DLD1 (cell line): ENCODE results near the gene TSPAN13.

Source experiments
- in situ Hi-C: cut with HindIII; loops from 2 replicates; pipeline ENCODE4 v1.10.0; 2017; ENCODE audit warnings: low sequenced_read_pairs

Gene TSPAN13

DNA sequence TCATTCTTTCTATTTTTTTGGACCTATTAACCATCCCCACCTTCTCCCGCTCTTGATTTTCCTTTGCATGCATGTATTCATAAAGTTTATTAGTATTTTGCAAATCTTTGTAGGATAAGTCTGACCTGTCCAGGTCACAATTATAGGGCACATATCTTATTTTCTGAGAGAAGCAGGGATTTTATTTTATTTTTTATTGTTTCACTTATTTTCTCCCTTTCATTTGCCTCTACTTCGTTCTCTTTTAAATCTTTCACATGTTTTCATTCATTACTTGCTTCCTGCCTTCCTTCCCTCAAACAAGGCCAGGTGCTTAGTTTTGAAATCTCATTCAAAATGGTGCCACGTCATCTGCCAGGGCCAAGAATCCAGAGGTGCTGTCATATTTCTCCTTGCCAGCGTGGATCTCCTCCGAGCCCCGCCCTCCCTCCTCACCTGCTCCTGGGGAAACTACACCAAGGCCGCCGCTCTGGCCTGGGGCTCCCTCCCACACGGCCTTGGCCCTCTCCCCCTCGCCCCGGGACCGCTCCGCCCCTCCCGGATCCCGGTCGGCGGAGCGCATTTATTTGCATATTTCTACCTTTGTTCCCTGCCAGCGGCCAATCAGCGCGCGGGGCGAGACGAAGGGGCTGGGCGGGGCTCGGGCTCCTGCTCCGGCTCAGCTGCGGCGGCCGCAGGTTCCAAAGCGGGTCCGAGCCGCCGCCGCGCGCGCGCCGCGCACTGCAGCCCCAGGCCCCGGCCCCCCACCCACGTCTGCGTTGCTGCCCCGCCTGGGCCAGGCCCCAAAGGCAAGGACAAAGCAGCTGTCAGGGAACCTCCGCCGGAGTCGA is at the start of gene TSPAN13:
TSS of gene TSPAN13 (plus strand) at position 654 of the 830 bp plus-strand sequence. CDS start 213 bp downstream, outside the sequence.
- in situ Hi-C loops = no loop called here

DNA sequence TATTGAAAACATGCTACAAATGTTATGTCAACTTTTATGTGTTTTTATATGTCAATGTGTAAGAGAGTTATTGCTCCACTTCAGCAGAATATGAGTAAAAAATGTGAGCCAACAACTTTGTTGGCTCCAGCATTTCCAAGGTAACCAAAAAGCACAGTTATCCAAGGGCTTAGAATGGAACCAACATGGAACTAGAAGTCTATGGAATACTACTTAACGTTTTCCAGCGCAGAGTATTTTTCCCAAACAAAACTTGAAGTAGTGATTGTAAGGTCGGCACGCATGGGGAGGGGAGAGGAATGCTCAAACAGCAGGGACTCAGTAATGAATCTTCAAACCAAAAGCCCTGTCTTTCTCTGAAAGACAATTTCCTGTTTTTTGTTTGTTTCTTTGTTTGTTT is 45.0 kb upstream of the TSPAN13 start:
- in situ Hi-C loops = no loop called here

DNA sequence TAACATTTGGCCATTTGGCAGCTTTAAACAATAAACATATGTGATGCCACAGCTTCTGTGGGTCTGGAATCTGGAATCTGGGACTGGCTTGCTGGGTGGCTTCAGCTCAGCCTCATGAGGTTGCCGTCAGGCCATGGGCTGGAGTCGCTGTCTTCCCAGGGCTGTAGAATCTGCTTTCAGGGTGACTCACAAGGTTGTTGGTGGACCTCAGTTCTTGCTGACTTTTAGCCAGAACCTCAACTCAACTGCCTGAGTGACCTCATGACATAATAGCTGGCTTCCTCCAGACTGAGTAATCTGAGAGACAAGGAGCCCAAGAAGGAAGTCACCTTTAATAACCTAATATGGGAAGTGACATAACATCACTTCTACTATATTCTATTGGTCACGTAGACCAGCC is 44.6 kb upstream of the TSPAN13 start:
- in situ Hi-C loops = no loop called here

DNA sequence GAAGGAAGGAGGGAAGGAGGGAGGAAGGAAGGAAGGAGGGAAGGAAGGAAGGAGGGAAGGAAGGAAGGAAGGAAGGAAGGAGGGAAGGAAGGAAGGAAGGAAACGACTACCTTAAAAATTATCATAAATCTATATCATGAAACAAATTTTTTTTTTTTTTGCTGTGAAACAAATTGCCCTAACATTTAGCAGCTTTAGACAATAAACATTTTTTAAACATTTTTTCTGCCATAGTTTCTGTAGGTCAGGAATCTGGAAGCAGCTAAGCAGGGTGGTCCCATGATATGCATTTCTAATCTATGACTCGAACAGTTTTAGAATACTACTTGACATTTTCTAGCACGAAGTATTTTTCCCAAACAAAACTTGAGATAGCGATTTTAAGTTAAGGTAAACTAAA is 42.9 kb upstream of the TSPAN13 start:
- in situ Hi-C loops = no loop called here

DNA sequence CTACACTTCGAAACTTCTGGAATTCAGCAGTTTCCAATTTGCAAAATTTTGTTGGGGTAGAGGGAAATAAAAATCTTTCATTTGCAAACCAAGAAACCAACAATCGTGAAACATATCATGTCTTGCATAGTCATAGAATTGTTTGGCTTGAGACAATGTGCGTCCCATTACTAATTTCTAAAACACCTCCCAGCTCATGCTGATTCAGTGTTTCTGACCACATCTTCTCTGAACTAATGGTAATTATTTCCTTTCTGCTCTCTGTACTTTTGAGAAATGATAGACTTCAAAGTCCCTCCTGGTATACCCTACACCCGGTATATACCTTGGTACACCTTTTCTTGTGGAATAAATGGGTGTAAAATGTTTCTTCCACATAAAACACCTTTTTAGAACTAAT is 41.8 kb upstream of the TSPAN13 start:
- in situ Hi-C loops = no loop called here

DNA sequence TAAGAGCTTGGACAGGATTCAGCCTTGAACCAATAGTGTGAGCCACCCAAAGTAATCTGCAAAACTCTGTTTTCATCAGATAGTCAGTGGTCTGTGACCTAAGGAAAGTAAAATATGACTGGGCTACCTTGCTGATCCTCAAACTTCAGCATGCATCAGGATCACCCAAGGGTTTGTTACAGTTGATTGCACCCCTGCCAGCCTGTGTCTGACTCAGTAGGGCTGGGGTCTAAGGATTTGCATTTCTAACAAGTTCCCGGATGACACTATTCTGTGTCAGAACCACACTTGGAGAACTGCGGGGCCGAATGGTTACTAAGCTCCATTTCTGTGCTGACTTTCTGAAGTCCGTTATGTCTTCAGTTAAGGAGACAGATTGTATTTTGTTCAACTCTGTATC is 40.6 kb upstream of the TSPAN13 start:
- in situ Hi-C loops = no loop called here

DNA sequence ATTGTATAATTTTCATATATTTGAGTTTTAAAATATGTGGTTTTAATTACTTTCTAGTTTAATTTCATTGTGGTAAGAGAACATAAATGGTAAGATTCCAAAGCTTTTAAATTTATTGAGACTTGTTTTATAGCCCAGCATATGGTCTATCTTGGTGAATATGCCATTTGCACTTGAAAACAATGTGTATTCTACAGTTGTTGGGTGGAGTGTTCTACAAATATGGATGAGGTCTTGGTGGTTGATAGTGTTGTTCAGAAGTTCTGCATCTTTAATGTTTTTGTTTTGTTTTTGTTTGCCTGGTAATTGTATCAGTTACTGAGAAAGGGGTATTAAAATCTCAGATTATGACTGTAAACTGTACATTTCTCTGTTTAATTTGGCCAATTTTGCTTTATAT is 37.6 kb upstream of the TSPAN13 start:
- in situ Hi-C loops = no loop called here

DNA sequence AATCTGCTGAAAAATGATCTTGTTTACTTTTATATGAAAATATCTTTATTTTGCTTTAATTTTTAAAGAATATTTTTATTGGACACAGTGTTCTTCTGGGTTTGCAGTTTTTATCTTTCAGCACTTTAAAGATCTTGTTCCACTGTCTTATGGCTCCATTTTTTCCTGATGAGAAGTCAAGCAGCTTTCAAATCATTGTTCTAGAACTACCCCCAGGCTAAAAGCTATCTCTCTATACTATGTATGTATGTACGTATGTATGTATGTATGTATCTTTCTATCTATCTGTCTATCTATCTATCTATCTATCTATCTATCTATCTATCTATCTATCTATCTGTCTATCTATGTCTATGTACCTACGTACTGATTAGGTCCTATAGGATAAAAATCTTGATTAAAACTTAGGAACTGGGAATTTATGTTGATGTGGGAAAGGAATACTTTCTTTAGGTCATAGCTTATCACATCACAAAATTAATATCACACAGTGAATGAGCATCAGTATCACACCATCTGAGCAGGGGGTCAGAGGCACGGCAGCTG is 35.4 kb upstream of the TSPAN13 start:
- in situ Hi-C loops = no loop called here

DNA sequence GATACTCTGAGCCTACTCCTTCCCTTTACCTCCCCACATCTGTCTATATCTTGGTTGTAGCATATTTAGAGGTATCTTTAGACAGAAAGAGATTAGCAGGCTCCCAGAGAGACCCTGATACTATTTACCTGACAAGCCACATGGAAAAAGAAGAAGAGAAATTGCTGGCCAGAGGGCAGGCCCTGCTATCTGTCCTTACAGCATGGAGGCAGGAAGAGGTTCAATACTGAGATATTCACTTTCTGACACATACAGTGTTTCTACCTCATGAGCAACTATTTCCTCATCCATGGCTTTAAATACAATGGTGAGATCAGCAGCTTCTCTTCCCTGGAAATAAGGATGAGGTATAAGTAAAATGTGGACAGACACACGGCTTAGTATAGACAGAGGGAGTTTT is 33.9 kb upstream of the TSPAN13 start:
- in situ Hi-C loops = no loop called here

DNA sequence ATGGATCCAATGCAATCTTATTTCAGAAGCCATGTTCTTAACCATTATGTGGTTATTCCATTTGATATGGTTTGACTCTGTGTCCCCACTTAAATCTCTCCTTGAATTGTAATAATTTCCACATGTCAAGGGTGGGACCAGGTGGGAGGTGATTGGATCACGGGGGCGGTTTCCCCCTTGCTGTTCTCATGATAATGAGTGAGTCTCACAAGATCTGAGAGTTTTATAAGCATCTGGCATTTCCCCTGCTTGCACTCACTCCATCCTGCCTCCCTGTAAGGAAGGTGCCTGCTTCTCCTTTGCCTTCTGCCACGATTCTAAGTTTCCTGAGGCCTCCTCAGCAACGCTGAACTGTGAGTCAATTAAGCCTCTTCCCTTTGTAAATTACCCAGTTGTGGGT is 32.0 kb upstream of the TSPAN13 start:
- in situ Hi-C loops = no loop called here

DNA sequence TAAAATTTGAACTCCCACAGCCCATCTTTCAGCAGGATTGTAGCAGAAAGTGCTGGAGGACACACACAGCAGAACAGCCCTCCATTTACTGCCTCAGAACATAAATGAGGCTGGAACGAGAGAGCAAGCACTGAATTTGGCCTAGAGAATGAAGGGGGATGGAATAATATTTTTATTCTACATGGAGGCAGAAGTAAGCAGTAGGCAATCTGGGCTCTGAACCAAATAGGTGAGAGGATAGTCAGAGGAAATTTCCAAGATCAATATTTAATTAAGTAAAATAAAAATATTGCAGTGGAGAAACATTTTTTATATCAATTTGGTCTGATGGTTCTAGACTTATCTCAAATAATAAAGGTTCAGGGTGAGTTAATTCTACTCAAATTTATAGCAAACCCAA is 29.2 kb upstream of the TSPAN13 start:
- in situ Hi-C loops = no loop called here

DNA sequence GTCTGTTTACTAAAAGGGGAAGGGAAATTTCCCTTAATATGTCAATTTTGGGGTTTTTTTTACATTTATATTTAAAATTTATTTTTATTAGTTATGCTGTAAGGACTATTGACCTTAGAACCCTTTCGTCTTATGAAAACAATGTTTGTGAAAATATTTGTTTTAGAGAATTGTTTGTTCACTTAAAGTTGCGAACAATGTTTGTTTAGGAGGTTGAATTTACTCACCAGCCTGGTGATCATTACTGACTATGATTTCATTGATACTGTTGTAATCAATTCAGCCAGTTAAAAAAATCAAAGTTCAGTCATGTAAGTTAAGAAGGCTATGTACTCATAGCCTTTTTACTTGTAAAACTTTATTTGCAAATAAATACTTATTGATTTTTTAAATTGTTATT is 27.4 kb upstream of the TSPAN13 start:
- in situ Hi-C loops = no loop called here

DNA sequence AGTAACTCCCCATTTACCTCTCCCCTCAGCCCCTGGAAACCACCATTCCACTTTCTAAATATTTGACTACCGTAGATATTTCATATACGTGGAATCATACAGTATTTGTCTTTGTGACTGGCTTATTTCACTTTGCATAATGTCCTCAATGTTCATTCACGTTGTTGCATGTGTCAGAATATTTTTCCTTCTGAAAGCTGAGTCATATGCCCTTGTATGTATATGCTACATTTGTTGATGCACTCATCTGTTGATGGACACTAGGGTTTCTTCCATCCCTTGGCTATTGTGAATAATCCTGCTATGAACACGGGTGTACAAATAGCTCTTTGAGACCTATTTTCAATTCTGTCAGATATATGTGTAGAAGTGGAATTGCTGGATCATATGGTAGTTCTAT is 25.8 kb upstream of the TSPAN13 start:
- in situ Hi-C loops = no loop called here

DNA sequence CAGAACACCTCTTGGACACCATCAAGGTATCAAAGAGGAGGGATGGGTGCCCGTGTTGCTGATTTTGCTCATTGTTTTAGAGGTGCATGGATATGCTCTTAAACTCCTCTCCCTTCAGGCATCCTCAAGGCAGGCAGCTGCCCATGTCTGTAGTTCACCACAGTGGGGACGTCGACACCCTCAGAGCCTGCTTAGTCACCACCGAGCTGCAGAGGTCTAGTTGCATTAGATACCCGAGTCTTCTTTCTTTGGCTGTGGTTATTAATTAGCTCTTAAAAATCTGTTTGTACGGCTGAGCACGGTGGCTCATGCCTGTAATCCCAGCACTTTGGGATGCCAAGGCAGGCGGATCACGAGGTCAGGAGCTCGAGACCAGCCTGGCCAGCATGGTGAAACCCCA is 24.7 kb upstream of the TSPAN13 start:
- in situ Hi-C loops = no loop called here

DNA sequence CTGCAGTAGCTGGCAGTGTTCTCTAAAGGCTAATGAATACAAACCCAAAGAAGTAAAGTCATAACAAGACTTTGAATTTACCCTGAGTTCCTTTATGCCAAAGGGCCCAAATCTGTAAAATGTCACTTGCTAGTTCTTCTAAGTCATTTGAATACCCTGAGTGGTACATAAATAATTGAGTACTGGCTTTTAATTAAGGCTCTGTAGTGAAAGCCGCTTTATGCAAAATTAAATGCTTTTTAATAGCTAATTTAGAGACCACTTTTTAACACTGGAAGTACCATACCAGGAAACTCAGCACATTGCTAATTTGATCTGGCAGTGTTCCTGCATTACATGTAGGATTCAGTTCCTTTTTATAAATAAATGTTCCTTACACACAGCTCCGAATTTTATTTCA is 24.0 kb upstream of the TSPAN13 start:
- in situ Hi-C loops = no loop called here

DNA sequence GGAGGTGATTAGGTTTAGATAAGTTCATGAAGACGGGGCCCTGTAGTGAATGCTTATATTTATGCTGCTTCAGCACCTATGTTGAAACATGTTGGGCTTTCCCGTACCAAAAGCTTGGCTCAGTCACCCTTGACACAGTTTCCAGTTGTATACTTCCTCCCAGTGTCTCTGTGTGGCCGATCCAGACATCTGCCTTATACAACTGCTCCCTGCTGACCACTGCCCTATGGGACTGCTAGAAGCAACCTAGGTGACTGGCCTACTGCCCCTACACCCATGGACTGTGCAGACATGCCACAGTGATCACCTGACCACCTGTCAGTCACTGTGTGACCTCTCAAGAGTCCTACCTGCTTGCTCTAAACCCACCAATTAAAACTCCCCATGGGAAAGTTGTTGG is 22.6 kb upstream of the TSPAN13 start:
- in situ Hi-C loops = no loop called here

DNA sequence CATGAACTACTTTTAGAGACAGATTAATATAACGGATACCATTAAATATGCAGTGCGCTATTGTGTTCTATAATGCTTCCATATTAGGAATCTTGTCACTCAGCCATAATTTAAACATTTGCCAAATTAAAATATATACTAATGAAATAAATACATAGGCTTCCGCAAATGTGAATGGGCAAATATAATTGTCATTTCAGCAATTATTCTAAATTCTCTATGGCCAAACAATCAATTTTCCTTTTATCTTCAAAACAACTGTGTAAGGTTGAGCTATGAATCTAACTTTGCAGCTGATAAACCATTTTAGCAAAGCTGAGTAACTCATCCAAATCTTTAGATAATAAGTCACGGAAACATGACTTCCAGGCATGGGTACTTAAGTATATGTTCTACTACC is 20.7 kb upstream of the TSPAN13 start:
- in situ Hi-C loops = no loop called here

DNA sequence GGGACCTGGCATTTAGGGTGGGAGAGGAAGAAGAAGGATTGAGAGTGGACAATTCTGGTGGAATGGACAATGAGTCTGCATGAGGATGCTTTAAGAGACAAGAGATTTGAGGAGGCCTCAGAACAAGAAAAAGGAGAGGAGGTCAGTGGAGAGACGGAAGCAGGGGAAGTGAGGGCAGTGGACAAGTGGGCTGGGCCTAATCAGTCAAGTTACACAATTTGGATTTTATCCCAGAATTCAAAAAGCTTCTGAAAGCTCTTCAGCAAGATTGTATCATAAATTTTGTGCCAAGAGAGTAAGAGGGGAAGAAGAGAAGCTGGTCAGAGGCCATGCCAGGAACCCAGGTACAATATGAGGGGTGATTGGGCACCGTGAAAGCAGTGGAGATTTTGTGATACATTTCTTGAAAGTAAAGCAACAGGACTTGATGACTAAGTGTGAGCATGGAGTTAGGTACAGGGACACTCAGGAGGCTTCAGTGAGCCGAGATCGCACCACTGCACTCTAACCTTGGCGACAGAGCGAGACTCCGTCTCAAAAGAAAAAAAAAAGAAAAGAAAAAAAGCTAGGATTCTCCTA is 19.3 kb upstream of the TSPAN13 start:
- in situ Hi-C loops = no loop called here

DNA sequence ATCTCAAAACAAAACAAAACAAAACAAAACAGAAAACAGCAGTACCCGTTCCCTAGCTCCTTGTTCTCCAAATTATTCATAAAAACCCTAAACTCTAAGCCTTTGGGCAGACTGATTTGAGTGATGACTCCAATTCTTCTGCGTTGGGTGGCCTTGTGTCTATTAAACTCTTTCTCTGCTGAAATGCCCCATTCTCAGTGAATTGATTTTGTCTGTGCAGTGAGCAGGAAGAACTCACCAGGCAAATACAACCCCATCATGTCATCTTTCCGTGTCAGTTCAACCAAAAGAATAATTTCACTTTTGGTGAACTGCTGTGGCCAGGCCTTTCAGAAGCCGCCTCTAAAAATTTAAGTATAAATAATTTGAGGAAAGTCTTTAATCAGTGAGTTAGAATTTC is 18.5 kb upstream of the TSPAN13 start:
- in situ Hi-C loops = no loop called here

DNA sequence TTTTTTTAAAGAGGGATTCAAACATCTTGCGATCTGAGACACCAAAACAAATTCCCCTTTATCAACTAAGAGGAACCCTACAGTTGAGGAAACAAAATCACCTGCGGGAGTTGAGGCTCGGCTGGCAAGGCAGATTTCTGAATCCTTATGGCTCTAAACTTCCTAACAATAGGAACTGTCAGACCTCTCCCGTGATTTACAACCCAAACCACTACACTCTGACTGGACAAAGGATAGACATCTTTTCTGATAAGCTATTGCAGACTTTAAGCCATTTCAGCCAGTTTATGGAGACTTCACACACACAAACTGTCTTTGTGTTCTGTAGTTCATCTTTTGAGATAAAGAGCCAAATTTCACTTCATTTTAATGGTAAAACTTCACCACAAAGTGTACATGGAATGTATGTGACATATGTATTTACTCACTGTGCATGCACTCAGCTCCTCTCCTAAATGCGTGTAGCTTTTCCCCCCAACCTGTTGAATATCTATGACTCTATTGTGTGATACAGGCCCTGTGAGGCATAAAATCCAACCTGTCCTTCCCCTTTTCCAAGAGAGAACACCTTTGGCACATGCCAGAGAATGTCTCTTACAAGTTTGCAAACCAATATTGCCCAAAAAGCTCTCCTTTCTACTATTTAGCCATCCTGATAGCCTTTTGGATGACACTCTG is 15.4 kb upstream of the TSPAN13 start:
- in situ Hi-C loops = no loop called here

DNA sequence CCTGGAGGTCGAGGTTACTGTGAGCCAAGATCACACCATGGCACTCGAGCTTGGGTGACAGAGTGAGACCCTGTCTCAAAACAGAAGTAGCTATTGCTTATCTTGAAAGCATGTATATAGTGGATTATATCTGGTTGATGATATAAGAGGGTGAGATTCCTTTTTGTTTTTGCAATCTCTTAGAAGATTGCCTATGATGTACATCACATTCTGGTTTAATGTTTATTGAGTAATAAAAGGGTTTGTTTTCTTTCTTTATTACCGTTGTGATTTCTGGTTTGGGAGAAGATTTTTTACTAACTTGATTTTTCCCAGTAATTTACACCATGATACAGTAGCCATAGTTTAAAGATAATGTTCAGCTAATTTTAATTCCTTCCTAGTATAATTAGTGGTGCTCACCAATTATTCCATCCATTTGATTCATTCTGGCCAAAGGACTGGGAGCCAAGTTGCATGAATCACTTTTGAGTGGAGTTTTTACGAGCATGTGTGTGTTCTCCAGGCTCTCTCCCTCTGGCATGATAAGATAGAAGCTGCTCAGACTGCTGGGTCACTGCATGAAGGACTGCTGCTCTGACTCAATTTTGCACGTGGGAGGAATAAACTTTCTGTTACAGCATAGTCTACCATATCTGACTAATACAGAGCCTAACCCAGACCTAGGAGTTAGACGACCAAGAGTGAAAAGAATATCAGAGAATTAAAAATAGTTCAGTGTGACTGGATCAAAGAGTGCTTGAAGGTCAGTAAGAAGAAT is 13.5 kb upstream of the TSPAN13 start:
- in situ Hi-C loops = no loop called here
